DND-41 (cell line): ENCODE results near the gene PNPLA8.

Source experiments
- ATAC-seq: fragments of 200-7000 bp; cut with Tn5 transposase; 3 replicates; pipeline ENCODE4 v1.9.1; 2021; ENCODE audit warnings: low read depth; ENCODE audit not compliant: insufficient read depth
- DNase-seq: peaks from one replicate; pipeline ENCODE4 v3.0.0-alpha.2; 2020
- H2AFZ ChIP-seq: 2 replicates; pipeline ENCODE4 v1.6.0; 2012; ENCODE audit warnings: low read depth, low read length
- H3K27ac ChIP-seq: 2 replicates; pipeline ENCODE4 v1.5.1; 2012; ENCODE audit warnings: low read length, inconsistent platforms
- H3K27me3 ChIP-seq: fragments of 200-600 bp; sonication (generic); 2 replicates; pipeline ENCODE4 v1.6.0; 2012; ENCODE audit warnings: low read length, mild to moderate bottlenecking, inconsistent platforms; ENCODE audit not compliant: insufficient read depth, poor library complexity
- H3K36me3 ChIP-seq: 2 replicates; pipeline ENCODE4 v1.5.1; 2012; ENCODE audit warnings: low read length, inconsistent platforms; ENCODE audit not compliant: insufficient read depth
- H3K4me1 ChIP-seq: 2 replicates; pipeline ENCODE4 v1.5.1; 2012; ENCODE audit warnings: mild to moderate bottlenecking, low read length; ENCODE audit not compliant: insufficient read depth
- H3K4me2 ChIP-seq: 2 replicates; pipeline ENCODE4 v1.6.0; 2012; ENCODE audit warnings: mild to moderate bottlenecking, moderate library complexity, low read length, inconsistent platforms; ENCODE audit not compliant: insufficient read depth
- H3K4me3 ChIP-seq, 2 experiments: fragments of 200-600 bp in 1 of 2; shearing (Covaris generic) in 1 of 2; 2 replicates each; pipeline ENCODE4 v1.5.1; 2012 to 2016; ENCODE audit warnings: inconsistent platforms in 2 of 2, low read length in 2 of 2, mild to moderate bottlenecking in 2 of 2, low read depth in 1 of 2, moderate library complexity in 1 of 2
- H3K79me2 ChIP-seq: 2 replicates; pipeline ENCODE4 v1.6.0; 2012; ENCODE audit warnings: low read length, inconsistent platforms; ENCODE audit not compliant: insufficient read depth
- H3K9ac ChIP-seq: 2 replicates; pipeline ENCODE4 v1.6.0; 2012; ENCODE audit warnings: low read depth, mild to moderate bottlenecking, inconsistent platforms, low read length, moderate library complexity
- H3K9me3 ChIP-seq: 2 replicates; pipeline ENCODE4 v1.5.1; 2012; ENCODE audit warnings: low read length, moderate library complexity, mild to moderate bottlenecking, inconsistent platforms; ENCODE audit not compliant: insufficient read depth, severe bottlenecking
- H4K20me1 ChIP-seq: 2 replicates; pipeline ENCODE4 v1.6.0; 2012; ENCODE audit warnings: low read length; ENCODE audit not compliant: insufficient read depth
- EZH2 ChIP-seq: IDR thresholded peaks from 3 replicates; pipeline ENCODE4 v1.6.1; 2012; ENCODE audit warnings: borderline replicate concordance, low read depth, mild to moderate bottlenecking, moderate library complexity, low read length, inconsistent platforms; ENCODE audit not compliant: severe bottlenecking
- TF ChIP-seq, protein P1 (sequence below): IDR thresholded peaks from 2 replicates; pipeline ENCODE4 v1.5.1; 2012; ENCODE audit warnings: borderline replicate concordance, low read length, moderate library complexity, mild to moderate bottlenecking; ENCODE audit not compliant: poor library complexity, severe bottlenecking; ENCODE audit errors: extremely low read depth

Gene PNPLA8

DNA sequence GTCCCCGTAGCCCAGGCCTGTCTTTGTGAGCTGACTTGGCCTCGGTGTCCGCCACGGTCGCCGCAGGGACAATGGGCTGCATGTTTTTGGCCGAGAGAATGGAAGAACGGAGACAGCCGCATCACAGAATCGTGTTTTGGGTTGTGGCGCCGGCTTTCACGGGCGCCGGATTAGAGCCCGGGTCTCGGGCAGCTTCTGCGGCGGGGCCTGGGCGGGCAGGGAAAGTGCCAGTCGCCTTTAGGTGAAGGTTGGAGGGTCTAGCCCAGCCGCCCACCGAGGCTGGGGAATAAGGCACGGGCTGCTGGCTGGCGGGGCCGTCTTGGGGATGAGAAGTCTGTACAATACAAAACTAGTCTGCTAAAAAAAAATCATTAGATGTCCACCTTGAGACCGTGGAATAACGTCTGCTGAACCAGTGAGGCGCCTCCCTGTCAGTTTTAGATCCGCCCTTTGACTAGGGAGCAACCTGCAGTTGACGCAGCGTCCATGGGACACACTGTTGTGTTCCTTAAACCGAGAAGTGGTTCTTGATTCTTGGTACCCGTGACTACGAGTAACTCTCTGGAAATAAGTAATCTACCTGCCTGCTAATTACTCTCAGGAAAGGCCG lies 44.3 kb upstream of the PNPLA8 start:
- Histone ChIP-seq H3K27ac (peak overlapping the region; percentile 89), H3K36me3 (peaks cover 48% of the 10 kb centered on the region), H3K4me2 (peak overlapping the region; percentile 80), H3K9ac (peak overlapping the region; percentile 95), H3K4me3 (peak overlapping the region; percentile 66 to 72), H3K79me2 (peaks cover 78% of the 10 kb centered on the region), H3K9me3 (no peaks in the 10 kb centered on the region), H2AFZ (peak overlapping the region; percentile 95), H3K4me1 (peaks cover 46% of the 10 kb centered on the region), H3K27me3 (no peaks in the 10 kb centered on the region), H4K20me1 (peaks cover 2% of the 10 kb centered on the region; the same call in 1 of the 2 replicates)
- DNase-seq (peak; percentile 46), ATAC-seq (peak; percentile 16)
- TF ChIP-seq, protein P1, sequence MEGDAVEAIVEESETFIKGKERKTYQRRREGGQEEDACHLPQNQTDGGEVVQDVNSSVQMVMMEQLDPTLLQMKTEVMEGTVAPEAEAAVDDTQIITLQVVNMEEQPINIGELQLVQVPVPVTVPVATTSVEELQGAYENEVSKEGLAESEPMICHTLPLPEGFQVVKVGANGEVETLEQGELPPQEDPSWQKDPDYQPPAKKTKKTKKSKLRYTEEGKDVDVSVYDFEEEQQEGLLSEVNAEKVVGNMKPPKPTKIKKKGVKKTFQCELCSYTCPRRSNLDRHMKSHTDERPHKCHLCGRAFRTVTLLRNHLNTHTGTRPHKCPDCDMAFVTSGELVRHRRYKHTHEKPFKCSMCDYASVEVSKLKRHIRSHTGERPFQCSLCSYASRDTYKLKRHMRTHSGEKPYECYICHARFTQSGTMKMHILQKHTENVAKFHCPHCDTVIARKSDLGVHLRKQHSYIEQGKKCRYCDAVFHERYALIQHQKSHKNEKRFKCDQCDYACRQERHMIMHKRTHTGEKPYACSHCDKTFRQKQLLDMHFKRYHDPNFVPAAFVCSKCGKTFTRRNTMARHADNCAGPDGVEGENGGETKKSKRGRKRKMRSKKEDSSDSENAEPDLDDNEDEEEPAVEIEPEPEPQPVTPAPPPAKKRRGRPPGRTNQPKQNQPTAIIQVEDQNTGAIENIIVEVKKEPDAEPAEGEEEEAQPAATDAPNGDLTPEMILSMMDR, result peak; percentile 7
- TF ChIP-seq EZH2, result no peak

DNA sequence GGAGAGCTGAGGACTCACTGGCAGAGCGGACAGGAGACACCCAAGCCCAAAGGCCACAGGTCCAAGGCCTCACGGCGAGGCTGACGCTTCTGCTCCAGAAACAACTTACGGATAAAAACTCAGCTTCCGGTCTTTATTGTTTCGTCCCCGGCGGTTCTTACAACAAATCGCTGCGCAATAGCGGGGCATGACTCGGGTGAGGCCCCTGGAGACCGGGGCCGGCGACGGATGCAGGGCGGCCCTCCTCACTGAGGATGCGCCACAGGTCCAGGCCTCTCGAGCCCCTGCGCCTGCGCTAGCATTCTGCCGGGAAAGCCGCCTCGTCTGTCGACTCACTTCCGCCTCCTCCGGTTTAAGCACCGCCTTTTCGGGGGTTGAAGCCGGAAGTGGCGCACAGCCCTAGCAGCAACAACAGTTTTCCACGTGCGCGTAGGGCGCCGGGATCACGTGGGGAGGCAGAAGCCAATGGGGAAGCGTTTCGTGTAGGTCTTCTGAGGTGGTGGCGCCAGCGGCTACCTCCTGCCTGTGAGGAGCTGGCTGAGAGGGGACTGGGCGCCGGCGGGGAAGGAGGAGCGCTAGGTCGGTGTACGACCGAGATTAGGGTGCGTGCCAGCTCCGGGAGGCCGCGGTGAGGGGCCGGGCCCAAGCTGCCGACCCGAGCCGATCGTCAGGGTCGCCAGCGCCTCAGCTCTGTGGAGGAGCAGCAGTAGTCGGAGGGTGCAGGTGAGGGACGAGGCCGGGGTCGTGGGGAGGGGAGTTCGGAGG lies 43.6 kb upstream of the PNPLA8 start, which contains the start of the genes DNAJB9 and THAP5:
Gene DNAJB9, plus strand, starts transcription at position 494 of the 765 bp plus-strand sequence. CDS start 1,853 bp downstream, outside the sequence.
Gene THAP5, minus strand, starts transcription at position 326 of the 765 bp plus-strand sequence. Its CDS starts 137 bp downstream, at position 189.
- Histone ChIP-seq H3K9me3 (no peaks in the 10 kb centered on the region), H3K36me3 (peaks cover 49% of the 10 kb centered on the region), H4K20me1 (peaks cover 2% of the 10 kb centered on the region; the same call in 1 of the 2 replicates), H3K4me1 (peaks cover 46% of the 10 kb centered on the region), H3K79me2 (peaks cover 78% of the 10 kb centered on the region), H3K27me3 (no peaks in the 10 kb centered on the region), H2AFZ (peak within 1 kb of the TSS; percentile 95), H3K4me3 (peak within 1 kb of the TSS; percentile 66 to 72), H3K9ac (peak within 1 kb of the TSS; percentile 95), H3K4me2 (peak within 1 kb of the TSS; percentile 80), H3K27ac (peak within 1 kb of the TSS; percentile 97)
- DNase-seq (peak; percentile 99), ATAC-seq (peak; percentile 93)
- no peak for TF ChIP-seq EZH2
- TF ChIP-seq, protein P1, result no peak

DNA sequence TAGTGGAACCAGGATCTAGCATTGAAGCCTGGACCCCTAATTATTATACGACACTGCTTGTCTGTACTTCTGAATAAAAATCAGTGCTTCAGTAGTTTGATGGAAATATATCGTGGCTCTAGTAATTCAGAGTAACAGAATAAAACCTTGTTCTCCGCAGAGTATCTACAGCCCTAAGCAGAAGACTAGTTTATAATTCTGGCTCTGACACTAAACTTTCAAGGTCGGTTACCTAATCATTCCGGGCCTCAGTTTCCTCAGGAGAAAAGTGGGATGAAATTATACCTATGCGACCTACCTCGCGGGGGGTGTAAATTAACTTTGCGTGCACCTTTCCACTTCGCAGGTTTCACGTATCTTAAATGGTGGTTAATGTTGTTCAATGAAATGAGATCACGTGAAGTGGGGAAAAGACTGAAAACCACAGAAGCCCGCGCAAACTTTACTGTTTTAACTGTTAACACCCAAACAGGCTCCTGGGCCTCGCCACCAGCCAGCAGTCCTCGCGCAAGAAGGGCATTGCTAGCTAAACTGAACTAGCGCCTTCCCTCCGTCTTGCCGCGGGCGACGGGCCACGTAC lies 43.0 kb upstream of the PNPLA8 start:
- peak overlapping the region; percentile 97 for H3K27ac ChIP-seq
- H3K79me2 ChIP-seq, result peaks cover 80% of the 10 kb centered on the region
- peak overlapping the region; percentile 95 for H3K9ac ChIP-seq
- peak overlapping the region; percentile 66 to 72 for H3K4me3 ChIP-seq
- peak overlapping the region; percentile 73 for H3K4me2 ChIP-seq
- no peaks in the 10 kb centered on the region for H3K27me3 ChIP-seq
- no peaks in the 10 kb centered on the region for H3K9me3 ChIP-seq
- H3K4me1 ChIP-seq, result peaks cover 46% of the 10 kb centered on the region
- no peak for TF ChIP-seq EZH2
- TF ChIP-seq, protein P1, result no peak
- DNase-seq (no peak), ATAC-seq (no peak; the same call in 2 of the 3 replicates)
- peaks cover 2% of the 10 kb centered on the region; the same call in 1 of the 2 replicates for H4K20me1 ChIP-seq
- peak overlapping the region; percentile 84 for H2AFZ ChIP-seq
- peaks cover 43% of the 10 kb centered on the region for H3K36me3 ChIP-seq
